GM12874 (cell line): ENCODE data around the gene PATJ.

Source experiments
- TF ChIP-seq, protein P1 (sequence below): IDR thresholded peaks from 2 replicates; pipeline ENCODE4 v1.5.1; 2011; ENCODE audit warnings: low read depth, mild to moderate bottlenecking, control low read depth, low read length, moderate library complexity; ENCODE audit not compliant: insufficient read depth

PATJ gene

GRCh38 chr1:62213075-62213914 is 471.0 kb downstream of the PATJ start:
- TF ChIP-seq, protein P1, sequence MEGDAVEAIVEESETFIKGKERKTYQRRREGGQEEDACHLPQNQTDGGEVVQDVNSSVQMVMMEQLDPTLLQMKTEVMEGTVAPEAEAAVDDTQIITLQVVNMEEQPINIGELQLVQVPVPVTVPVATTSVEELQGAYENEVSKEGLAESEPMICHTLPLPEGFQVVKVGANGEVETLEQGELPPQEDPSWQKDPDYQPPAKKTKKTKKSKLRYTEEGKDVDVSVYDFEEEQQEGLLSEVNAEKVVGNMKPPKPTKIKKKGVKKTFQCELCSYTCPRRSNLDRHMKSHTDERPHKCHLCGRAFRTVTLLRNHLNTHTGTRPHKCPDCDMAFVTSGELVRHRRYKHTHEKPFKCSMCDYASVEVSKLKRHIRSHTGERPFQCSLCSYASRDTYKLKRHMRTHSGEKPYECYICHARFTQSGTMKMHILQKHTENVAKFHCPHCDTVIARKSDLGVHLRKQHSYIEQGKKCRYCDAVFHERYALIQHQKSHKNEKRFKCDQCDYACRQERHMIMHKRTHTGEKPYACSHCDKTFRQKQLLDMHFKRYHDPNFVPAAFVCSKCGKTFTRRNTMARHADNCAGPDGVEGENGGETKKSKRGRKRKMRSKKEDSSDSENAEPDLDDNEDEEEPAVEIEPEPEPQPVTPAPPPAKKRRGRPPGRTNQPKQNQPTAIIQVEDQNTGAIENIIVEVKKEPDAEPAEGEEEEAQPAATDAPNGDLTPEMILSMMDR: no peak

GRCh38 chr1:62218604-62219003 is 476.3 kb downstream of the PATJ start:
- TF ChIP-seq, protein P1: no peak

- TF ChIP-seq, protein P1: no peak
These were observed 478.9 kb downstream of the PATJ start for GRCh38 chr1:62221171-62221570.

- TF ChIP-seq, protein P1: no peak
These were observed 480.0 kb downstream of the PATJ start for GRCh38 chr1:62222321-62222720.

DNA sequence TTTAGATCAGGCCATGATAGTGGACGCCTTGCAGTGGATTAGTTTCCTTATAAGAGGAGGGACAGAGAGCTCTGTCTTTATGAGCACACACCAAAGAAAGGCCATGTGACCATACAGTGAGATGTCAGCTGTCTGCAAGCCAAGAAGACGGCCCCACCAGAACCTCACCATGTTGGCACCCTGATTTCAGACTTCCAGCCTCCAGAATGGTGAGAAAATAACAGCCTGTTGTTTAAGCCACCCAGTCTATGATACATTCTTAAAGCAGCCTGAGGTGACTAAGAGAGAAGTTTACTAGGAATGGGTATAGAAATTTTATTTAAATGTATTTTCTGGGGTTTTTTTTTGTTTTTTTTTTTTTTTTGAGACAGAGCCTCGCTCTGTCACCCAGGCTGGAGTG is 481.9 kb downstream of the PATJ start:
- TF ChIP-seq, protein P1: no peak

DNA sequence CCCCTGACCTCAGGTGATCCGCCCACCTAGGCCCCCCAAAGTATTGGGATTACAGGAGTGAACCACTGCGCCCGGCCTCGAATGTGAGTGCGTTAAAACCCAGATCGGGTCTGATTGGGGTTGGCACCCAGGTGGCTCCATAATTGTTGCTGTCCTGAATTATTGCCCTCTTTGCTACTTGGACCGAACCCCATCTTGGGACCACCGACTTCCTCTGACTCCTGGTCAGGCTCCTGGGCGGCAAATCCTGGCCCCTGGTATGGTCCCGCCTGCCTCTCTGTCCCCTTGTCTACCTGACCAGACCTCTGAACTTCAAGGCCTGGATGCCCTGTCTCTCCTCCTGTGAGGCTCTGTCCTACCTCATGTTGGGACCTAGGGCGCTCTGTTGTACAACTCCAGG is 485.2 kb downstream of the PATJ start:
- TF ChIP-seq, protein P1: no peak
